NOMO-1 treated with dmso at 0.1 percent for 144 hours (cell line): ENCODE data around the gene ODC1.
A peak's percentile ranks its signal among the peaks of the same experiment; 100 is the strongest.
"Not testable (repeated sequence)": the region's sequence is repeated elsewhere in the genome, so short reads cannot be mapped to it uniquely, and the experiment has no call there.

Source experiments
- DNase-seq: peaks from one replicate; lab custom pipeline; 2025; ENCODE audit not compliant: unreplicated experiment; lab: John Stamatoyannopoulos, UW

The ODC1 gene

DNA sequence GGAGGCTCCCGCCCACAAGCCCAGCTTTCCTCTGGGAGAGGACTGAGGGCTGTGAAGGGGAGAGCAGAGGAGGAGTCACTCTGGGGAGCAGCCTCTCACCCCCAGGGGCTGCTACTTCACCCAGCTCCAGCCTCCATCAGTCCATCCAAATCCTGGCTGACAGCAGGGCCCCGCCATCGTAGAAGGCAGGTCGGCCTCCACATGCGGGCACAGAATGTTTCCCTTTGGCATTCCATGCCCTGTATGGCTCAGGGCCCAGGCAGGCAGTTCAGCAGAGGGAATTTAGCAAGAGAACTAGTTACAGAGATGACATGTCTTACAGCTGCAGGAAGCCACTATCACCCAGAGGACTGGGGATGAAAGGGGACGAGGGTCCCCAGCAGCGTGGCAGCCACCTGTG lies 6.4 kb upstream of the ODC1 start:
- no peak for DNase-seq

DNA sequence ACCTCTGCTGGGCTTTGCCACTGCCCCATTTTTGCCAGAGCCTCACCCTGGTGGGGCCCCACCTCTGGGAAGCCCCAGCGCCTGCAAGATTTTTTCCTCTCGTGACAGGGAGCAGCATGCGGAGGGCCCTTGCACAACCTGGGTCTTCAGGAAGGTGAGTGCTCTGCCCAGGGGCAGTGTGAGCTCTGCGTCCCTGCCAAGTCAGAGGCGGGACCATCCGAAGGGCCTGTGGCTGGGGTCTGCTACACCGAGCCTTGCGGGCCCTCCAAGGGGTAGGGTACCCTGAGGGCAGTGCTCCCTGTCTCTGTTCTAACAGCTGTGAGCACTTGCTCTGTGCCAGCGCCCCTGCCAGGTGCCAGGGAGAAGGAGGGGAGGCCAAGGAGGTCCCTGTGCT lies 5.8 kb upstream of the ODC1 start:
- DNase-seq: no peak

DNA sequence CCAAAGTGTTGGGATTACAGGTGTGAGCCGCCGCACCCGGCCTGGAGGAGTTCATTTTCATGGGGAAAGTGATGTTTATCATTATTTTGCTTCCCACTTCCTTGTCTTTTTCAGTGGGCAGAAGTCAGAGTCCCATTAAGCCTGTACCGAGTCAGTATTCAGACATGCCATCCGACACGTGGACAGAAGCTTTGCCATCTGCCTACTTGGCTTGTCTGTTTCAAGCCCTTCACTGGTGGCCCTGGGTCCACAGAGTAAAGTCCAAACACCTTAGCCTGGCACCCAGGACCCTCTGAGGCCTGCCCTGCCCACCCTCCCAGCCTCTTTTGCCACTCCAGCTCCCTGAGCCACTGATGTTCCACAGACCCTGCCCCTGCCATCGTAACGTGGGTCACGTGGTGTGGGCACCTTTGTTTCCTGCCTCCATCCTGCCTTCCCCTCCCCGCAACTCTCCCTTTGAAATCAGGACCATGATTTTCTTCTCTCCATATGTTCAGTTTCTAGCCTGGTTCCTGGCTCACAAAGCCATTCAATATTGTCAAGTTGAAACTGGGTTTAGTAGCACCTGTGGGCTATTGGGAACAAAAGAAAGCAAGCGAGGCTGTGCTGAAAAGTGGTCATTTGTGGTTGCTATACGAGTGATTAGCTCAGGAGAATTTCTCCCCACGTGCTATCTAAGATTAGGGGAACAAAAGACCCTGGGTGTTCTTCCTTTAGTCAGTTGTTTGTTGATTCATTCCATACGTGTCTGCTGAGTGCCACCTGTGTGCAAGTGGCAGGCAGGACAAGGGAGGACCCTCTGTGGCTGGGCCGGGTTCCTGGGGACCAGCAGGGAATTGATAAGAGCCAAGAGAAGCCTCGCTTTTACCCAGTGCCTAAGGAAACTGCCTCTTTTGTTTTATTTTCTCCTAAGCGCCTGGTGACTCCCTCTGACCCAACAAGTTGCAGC lies 5.1 kb upstream of the ODC1 start:
- DNase-seq: no peak

DNA sequence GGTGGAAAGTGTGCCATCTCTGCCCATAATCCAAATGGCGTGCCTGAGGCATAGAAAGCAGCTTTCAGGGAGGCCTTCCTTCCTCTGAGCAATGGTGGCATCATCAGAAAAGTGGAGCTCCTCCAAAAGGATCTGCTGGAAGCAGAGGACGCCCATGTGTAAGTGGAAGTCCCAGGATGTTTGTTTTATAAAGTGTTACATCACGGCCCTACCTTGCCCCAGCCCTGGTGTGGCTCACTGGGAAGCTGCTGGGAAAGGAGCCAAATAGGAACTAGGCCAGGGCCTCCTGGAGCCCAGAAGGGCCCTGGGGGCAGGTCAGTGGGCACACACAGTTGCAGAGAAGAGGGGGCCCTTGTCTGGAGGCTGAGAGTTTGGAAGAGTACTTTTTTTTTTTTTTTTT lies 4.2 kb upstream of the ODC1 start:
- no peak for DNase-seq

DNA sequence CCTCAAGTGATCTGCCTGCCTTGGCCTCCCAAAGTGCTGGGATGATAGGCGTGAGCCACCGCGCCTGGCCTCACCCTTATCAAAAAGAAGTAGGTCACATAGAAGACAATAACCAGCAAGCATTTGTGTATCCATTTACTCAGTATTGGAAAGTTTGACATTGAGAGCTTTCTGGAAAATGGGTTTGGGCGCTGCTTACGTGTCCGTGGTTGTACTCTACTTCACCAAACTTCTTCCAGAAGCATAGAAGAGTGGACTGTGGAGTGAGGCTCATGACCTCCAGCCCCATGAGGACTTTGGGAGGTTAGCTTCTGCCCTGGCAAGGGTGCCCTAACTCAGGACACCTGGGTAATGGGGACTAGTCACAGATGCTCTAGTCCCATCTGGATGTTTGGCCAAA lies 3.7 kb upstream of the ODC1 start:
- no peak for DNase-seq

DNA sequence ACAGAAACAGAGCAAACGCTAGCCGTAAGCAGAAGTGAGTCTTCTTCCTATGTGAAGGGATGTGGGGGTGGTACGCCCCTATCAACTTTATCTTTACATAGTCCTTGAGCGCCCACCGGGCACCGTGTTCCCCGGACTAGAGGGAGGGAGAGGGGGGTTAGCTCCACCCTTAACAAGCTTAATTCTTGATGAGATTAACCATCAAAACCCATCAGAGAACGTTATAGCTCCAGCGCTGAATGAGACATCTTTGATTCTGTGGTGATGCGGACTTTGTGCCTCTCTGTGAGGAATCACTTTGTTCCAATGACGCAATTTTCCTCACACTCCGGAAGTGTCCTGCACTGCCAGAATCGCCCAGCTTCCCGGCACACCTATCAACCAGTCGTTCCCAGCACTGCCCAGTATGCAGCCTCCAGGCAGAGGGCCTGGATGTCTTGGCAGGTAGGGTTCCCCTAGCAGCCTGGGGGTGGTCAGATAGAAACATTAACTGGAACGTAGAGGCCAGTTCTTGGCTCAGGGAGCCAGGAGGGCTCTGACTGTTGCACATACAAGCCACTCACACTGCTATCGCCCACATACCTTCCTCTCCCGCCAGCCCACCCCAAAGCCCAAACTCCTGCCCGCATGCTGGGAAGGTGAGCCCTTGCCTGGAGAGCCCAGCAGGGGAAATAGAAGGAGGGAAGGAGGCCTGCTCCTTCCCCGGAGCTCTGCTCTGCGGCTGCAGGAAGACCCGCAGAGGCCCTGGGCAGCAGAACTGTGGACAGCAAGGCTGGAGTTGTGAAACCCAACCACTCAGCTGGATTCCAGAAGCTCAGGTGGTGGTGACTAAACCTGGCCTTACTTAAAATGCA lies 1.9 kb upstream of the ODC1 start:
- no peak for DNase-seq

DNA sequence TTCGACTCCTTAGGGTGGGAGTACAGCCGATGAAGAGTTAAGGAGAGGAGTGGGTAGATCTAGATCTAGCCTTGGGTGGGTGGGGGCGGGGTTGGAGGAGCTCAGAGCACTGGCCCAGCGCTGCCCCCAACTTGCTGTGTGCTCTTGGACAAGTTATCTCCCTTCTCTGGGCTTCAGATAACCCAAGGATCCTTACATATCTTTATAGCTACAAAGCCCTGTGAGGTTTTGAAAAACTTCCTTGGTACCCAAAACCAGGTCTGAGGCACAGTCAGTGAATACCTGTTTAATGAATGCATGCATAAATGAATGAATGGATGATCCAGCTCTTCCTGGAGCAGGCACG lies 1.3 kb upstream of the ODC1 start:
- DNase-seq: no peak

DNA sequence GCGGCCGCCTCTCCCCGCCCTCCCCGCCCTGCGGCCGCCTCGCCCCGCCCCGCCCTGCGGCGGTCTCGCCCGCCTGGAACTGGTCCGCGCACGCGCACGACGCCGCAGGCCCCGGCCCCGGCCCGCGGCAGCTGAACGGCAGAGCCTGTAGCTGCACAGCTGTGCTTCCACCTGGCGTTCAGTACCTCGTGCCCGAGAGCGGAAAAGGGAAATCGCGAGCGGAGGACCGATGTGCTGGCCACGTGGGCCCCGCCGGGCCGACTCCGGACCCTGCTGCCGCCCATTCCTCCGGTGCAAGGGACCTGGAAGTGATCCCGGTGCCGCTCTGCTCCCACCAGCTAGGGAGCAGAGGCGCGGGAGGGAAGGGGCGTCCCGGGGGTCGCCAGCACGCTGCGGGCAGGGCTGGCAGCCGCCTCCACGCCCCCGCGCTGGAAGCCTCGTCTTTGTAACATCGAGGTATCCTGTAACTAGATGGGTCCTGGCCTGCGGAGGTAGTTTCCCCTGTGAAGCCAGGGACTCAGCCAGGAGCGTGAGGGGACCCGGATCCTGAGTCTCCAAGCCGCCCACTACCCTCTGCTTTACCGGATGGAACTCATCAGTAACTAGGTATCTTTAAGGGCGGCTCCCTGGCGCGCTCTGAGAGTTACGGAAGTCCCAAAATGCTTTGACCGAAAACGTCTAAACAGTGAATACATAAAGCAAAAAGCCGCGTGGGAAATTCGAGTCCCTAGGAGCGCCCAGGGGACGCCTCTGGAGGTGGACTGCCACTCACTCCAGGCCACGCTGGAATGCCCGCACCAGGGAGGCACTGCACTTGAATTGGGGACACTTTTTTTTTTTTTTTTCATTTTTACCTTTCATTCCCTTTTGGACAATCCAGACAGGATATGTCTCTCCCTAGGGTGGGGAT lies 704 bp upstream of the ODC1 start:
- peak; percentile 95 for DNase-seq

DNA sequence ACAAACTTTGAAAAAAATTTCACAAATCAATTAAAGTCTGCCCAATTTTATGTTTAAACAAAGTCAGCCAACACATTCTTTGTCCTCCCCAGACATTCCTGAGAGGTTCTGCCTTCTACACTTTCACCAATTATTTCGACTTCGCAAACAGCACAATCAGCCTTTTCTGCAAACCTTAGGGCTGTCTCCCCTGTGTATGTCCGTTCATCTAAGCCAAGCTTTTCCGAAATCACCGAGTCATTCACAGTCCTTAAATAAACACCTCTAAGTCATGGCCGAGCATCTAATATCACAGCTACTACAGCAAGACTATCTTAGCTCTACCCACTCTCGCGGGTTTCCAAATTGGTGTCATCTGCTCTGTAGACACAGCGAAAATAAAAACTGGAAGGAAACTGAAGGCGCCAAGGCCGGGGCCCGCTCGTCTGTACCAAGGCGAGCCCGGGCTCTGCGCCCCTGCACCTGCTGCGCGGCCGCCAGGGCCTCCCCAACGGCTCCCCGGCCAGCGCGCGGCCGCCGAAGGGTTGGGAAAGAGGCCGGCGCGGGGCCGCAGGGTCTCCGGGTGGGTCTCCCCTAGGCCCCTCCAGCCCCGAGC lies 730 bp downstream of the ODC1 start:
- DNase-seq: peak; percentile 35

DNA sequence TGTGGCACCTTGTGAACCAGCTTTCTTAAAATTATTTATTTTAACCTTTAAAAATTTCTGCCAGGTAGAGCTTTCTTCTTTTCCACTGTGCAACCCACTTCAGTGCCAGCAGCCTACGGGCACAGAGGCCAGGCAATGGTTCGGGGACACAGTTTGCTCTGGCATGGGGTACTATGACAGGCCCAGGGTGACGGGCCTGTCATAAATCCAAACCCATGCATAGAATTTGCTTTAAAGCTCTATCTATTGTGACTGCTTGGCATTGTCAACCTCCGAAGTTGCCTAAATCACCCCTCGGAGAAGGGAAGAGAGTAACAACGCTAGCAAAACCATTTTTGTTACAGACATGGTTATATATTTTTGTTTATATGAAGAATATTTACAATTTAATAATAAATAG lies 1.5 kb downstream of the ODC1 start:
- DNase-seq: no peak

DNA sequence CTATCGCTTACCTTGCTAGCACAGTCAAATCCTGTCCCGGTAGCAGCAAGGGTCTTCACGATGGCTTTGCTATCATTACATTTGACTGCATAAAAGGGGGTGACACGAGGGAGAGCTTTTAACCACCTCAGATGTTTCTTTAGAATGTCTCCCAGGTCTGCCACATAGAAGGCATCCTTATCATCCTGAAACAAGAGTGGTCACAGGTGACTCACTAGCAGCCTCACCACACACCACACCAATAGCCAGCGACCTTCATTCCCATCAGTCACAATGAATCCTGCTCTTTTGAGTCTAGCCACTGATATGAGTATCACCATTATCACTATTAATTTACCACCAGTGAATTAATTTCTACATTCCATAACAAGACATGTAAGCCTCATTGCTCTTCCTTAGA lies 3.7 kb downstream of the ODC1 start:
- no peak for DNase-seq

DNA sequence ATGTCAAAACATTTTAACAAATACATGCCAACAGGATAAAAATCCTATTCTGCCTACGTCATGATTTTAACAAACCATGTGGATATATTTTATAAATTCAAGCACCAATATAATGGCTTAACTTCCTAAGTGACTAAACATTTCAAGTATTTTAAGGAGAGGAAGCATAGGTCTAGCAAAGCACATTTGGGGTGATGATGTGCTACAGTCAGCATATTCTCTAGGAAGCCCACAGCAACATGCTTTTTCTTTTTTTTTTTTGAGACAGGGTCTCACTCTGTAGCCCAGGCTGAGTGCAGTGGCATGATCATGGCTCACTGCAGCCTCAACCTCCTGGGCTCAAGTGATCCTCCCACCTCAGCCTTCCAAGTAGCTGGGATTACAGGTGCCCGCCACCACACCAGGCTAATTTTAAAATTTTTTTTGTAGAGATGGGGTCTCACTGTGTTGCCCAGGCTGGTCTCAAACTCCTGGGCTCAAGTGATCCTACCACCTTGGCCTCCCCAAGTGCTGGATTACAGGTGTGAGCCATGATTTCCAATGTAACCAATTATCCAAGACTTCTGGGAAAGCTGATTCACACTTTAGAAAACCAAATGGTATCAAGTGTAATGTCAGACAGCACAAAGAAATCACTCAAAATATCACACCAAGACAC lies 5.5 kb downstream of the ODC1 start:
- not testable (repeated sequence) for DNase-seq

DNA sequence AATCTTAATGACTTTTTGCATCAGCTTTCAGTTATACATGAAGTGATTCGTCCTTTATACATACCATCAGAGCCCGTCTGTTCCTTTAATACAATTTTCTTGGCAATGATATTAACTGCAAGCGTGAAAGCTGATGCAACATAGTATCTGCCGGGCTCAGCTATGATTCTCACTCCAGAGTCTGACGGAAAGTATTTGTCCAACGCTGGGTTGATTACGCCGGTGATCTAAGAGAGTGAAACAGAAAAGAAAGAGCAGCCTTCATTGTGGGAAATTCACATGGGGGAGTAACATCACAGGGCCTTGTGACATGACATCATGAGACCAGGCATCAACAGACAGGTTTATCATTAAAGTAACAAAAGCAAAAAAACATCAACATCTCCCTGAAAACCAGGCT lies 6.2 kb downstream of the ODC1 start:
- DNase-seq: no peak

DNA sequence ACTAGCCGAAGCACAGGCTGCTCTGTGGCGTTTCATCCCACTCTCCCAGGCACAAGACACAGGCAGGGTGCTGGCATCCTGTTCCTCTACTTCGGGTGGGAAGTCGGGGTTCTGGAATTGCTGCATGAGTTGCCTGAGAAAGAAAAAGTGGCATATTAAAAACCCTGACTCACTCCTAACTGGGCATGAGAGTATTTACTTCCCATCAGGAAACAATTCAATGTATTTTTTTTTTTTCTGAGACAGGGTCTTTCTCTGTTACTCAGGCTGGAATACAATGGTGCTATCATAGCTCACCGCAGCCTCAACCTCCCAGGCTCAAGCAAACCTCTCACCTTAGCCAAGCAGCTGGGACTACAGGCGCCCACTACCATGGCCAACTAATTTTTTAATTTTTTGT lies 7.4 kb downstream of the ODC1 start:
- DNase-seq: no peak

DNA sequence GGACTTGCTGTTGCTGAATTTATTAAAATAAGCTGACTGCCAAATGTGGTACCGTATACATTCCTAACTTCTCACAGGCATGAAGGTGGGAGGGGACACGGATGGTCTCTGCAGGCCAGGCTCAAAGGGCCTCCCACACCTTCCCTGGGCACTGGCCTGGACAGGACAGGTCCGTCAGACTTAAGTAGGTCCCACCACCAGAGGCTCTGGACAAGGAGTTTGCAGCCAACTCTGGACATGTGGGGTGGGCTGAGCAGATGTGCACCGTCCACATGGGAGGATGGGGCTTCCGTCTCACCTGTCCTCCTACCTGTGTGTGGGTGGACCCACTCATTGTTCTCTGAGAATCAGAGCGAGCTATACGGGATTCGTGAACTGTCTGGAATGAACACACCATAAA lies 8.2 kb downstream of the ODC1 start:
- no peak for DNase-seq

DNA sequence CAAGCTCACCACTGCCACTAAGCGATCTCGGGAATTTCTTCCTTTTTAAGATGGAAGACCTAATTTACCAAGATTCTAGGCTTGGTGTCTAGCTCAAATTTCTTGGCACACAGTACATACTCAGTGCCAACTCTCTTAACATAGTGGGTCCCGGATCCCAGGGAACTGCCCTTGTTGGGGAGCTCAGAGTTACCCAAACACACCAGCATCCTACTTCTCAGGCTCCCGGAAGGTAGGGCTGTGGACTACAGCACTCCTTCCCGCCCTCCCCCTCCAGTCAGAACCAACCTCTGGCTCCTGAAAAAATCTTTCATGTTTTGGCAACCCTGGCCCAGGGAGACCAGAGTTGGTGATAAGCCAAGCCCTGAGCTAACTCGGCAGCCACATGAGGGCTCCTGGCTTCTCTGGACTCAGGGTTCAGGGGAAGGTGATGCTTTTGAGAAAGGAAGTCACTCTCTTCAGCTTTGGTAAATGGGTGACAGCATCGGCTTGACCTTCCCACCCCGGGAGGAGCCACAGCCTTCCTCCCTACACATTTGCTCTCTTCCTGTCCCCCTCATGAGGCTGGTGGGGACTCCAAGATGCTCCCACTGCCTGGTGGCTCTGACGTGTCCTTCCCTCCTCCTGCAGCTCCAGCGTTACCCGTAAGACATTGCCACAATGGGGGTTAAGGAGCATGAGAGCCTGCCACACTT lies 8.8 kb downstream of the ODC1 start:
- DNase-seq: no peak

DNA sequence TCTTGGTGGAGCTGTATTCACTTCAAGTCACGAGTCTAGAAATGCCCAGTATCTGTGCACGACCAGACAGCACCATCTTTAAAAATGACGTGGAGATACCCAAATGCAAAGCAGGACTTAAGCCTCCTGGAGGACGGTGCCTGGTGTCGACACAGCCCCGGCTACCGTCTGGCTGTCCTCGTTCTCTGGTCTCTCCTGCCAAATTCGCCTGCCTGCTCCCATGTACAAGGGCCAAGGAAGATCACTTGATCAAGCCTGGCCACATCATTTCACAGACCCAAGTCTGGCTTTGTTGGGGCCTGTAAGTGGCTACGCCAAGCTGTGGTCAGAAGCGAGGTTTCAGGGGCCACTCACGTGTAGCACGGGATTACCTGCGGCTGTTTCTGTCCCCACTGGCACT lies 9.4 kb downstream of the ODC1 start:
- DNase-seq: no peak

DNA sequence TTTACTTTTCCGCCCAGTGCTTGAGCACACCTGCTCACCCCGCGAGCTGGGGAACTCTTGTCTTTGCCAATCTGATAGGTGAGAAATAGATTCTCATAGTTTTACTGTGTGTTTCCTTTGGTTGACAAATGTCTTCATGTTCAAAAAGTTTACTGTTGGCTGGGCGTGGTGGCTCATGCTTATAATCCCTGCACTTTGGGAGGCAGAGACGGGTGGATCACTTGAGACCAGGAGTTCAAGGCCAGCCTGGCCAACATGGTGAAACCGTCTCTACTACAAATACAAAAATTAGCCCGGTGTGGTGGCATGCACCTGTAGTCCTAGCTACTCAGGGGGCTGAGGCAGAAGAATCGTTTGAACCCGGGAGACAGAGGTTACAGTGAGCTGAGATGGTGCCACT lies 10.3 kb downstream of the ODC1 start:
- no peak for DNase-seq

DNA sequence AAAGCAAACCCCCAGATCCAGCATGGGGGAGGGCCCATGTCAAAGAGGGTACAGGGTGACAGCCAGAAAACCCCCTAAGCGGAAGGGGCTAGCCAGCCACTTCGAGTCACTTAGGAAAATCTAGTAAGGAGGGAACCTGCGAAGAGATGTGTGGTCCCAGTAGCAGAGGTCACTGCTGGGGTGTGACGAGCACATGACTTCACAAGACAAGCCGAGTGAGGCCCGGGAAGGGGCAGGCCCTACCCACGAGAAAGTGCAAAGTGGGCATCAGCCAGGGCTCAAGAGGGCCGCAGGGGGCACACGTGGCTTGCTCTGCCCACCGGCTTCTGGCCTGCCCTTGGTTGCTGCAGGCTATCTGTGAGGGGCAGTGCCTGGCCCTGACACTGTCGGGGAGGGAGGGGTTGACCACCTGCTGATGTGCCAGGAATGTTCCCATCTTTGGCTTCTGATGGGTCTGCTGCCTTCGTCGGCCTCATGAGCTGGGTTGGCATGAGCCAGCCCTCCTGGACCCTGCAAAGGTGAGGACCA lies 11.5 kb downstream of the ODC1 start:
- no peak for DNase-seq

DNA sequence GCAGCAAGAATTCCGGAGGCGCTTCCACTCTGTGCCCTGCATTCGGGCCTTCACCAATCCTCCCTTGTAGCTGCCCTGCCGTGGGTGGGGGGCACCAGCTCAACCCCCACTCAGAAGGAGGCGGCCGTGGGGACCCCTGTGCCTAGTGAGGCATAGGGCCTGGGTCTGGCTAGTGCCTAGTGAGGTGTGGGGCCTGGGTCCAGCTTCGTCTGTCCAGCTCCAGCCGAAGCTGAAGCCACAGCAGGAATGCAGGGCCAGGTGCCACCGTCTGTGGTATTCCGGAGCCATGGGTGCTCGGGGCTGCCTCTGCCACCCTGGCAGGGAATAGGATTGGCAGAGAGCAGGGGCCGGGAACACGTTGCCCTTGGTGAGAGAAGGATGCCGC lies 12.3 kb downstream of the ODC1 start:
- no peak for DNase-seq
